Body of pancreas (tissue), 4 donors: Measurements from ENCODE around the gene DIAPH3. TPM values are rescaled to one million over a fixed set of nuclear protein-coding genes. Genes with fewer than 3 reads are reported as not detected.

ENCODE experiments used
- ATAC-seq: fragments of 150-250 bp; one replicate; pipeline ENCODE4 v1.9.1; 2016
- DNase-seq, 4 donors: peaks; one replicate each; pipeline ENCODE4 v3.0.0-alpha.2; 2019
- H3K27ac ChIP-seq, 4 donors: fragments of 200-600 bp; sonication (generic); 1 replicate in 3 of 4; 2 replicates in 1 of 4; pipeline versions ENCODE4 v1.5.1 to v1.6.1; 2016 to 2019; ENCODE audit warnings: mild to moderate bottlenecking in 1 of 4, mixed read lengths in 1 of 4, moderate library complexity in 1 of 4
- H3K27me3 ChIP-seq, 2 donors: fragments of 200-600 bp; sonication (generic); one replicate each; pipeline ENCODE4 v1.6.0; 2016; ENCODE audit warnings: mild to moderate bottlenecking in 1 of 2
- H3K36me3 ChIP-seq, 2 donors: fragments of 200-600 bp; sonication (generic); replicated peaks in 1 of 2; 2 replicates each; pipeline ENCODE4 v1.5.1; 2016; ENCODE audit warnings: low read depth in 2 of 2; ENCODE audit not compliant: insufficient read depth in 1 of 2
- H3K4me1 ChIP-seq: fragments of 200-600 bp; sonication (generic); one replicate; pipeline ENCODE4 v1.6.0; 2016
- H3K4me3 ChIP-seq, 2 donors: fragments of 200-600 bp; sonication (generic); 1 replicate in 1 of 2; 2 replicates in 1 of 2; pipeline ENCODE4 v1.5.1; 2016 to 2019
- H3K9me3 ChIP-seq, 3 donors: fragments of 200-600 bp; sonication (generic); 1 replicate in 2 of 3; 2 replicates in 1 of 3; pipeline ENCODE4 v1.5.1; 2016
- POLR2A ChIP-seq, 3 donors: fragments of 450-650 bp; IDR thresholded peaks; one replicate each; pipeline ENCODE4 v1.6.1; 2016; ENCODE audit warnings: antibody characterized with exemption in 3 of 3, mild to moderate bottlenecking in 2 of 3
- WGBS, 2 donors: methylation state at CpG; one replicate each; pipeline ENCODE4 v1.1.5; 2017; 5-methylcytosine and 5-hydroxymethylcytosine counted together
- intact Hi-C: fragments of 100-400 bp; cut with DNase I; formaldehyde crosslinking; loops from one replicate; pipeline ENCODE4 v1.15.1; 2023
- total RNA-seq, 2 donors: library from RNA; depleted of rRNA; stranded (reverse); fragments of >200 nt; gene quantifications; one replicate each; pipeline ENCODE4 v1.1.0, GENCODE V29; 2016
- TF ChIP-seq, protein P1 (sequence below), 7 experiments: fragments of 450-650 bp in 4 of 7; fragments of 200-600 bp in 3 of 7; sonication (generic) in 3 of 7; IDR thresholded peaks; one replicate each; pipeline ENCODE4 v1.5.1; 2016 to 2019; ENCODE audit warnings: antibody characterized with exemption in 7 of 7

DIAPH3 gene
- total RNA-seq, 2 donors from 2014 or later: 0.33 to 0.78 TPM

DNA sequence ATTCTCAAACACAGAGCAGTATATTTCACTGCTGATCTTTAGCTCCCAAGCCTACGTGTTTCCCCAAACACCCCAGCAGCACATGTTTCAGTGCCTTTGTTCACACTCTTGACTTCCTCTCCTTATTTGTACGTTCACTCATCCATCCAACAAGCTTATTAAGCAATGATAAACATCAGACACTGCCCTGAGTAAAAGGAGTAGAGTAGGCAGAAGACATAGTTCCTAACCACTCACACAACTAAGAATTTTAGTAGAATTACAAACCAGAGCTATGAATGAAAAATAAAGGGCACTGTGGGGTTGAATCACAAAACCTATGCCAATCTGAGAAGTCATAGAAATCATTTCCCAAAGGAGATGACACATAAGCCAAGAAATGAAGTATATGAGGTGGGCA, 213.5 kb downstream of the DIAPH3 start:
- H3K4me1 ChIP-seq: no peaks in the 10 kb centered on the region
- intact Hi-C loops: no loop called here
- H3K9me3 ChIP-seq: no peaks in the 10 kb centered on the region
- no peak overlapping the region for H3K4me3 ChIP-seq
- no peaks in the 10 kb centered on the region for H3K36me3 ChIP-seq
- 95 to 96% methylated on average over 2 of the region's 2 CpGs for WGBS, 2 donors
- DNase-seq (no peak), ATAC-seq (no peak)
- TF ChIP-seq POLR2A (IDR thresholded peaks at IDR 0.05): no peak
- TF ChIP-seq, protein P1, sequence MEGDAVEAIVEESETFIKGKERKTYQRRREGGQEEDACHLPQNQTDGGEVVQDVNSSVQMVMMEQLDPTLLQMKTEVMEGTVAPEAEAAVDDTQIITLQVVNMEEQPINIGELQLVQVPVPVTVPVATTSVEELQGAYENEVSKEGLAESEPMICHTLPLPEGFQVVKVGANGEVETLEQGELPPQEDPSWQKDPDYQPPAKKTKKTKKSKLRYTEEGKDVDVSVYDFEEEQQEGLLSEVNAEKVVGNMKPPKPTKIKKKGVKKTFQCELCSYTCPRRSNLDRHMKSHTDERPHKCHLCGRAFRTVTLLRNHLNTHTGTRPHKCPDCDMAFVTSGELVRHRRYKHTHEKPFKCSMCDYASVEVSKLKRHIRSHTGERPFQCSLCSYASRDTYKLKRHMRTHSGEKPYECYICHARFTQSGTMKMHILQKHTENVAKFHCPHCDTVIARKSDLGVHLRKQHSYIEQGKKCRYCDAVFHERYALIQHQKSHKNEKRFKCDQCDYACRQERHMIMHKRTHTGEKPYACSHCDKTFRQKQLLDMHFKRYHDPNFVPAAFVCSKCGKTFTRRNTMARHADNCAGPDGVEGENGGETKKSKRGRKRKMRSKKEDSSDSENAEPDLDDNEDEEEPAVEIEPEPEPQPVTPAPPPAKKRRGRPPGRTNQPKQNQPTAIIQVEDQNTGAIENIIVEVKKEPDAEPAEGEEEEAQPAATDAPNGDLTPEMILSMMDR (IDR thresholded peaks at IDR 0.05): no peak
- no peaks in the 10 kb centered on the region for H3K27me3 ChIP-seq
- no peak overlapping the region for H3K27ac ChIP-seq

DNA sequence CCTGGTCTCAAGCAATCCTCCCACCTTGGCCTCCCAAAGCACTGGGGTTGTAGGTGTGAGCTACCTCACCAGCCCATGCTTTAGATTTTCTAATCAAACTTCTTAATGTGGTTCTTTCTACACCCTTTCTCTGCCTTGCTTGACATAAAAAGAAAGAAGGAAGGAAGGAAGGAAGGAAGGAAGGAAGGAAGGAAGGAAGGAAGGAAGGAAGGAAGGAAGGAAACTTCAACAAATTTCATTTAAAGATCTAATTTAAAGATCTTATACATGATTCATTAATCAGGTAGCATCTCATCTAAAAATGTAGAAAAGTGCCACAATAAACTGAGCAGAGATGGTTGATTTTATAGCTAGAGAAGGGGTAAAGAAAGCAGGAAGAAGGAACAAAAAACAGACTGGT, 215.0 kb downstream of the DIAPH3 start:
- Histone ChIP-seq H3K4me3 (no peak overlapping the region), H3K27me3 (no peaks in the 10 kb centered on the region), H3K4me1 (no peaks in the 10 kb centered on the region), H3K9me3 (no peaks in the 10 kb centered on the region), H3K27ac (no peak overlapping the region), H3K36me3 (no peaks in the 10 kb centered on the region)
- DNase-seq: no peak
- TF ChIP-seq, protein P1 (IDR thresholded peaks at IDR 0.05): no peak
- no peak for TF ChIP-seq POLR2A (IDR thresholded peaks at IDR 0.05)
- ATAC-seq: no peak
- intact Hi-C loops: no loop called here

DNA sequence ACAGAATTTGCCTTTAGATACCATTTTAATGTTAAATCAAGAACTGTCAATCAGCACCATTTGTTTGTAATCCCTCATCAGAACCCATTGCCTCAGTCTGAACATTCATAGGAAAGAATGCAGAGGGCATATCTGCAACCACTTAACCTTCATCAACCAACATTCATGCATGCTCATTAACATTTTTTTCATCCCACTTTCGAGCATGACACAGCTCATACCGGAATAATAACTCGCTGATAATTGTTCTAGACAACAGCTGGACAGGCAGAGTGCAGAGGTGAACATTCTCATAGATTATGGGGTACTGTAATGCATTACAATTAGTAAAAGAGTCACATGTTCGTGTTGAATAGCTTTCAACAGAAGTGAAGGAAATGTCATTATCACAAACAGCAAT, 216.8 kb downstream of the DIAPH3 start:
- Histone ChIP-seq H3K27ac (no peak overlapping the region), H3K4me3 (no peak overlapping the region), H3K4me1 (no peaks in the 10 kb centered on the region), H3K27me3 (no peaks in the 10 kb centered on the region), H3K36me3 (no peaks in the 10 kb centered on the region), H3K9me3 (no peaks in the 10 kb centered on the region)
- 71 to 80% methylated on average over 4 of the region's 4 CpGs for WGBS, 2 donors
- DNase-seq (no peak), ATAC-seq (no peak)
- intact Hi-C loops: no loop called here
- TF ChIP-seq, protein P1 (IDR thresholded peaks at IDR 0.05): no peak
- TF ChIP-seq POLR2A (IDR thresholded peaks at IDR 0.05): no peak

DNA sequence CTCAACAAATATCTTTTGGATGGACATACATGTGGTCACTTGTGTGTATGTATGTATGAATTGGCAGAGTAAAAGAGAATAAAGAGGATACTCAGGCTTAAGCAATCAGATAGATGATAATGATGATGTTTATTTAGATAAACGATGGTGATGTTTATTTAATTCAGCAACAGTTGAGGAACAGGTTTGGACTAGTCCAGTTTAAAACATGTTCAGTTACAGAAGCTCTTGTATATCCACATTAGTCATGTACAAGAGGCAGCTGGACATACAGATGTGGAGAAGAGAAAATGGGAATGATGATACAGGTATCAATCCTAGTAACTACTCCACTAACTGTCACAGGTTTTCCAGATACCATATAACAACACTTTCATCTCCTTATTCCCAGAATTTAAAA, 232.1 kb downstream of the DIAPH3 start:
- WGBS, 2 donors: 35 to 48% methylated on average over 1 of the region's 1 CpG
- no peaks in the 10 kb centered on the region for H3K27me3 ChIP-seq
- TF ChIP-seq POLR2A (IDR thresholded peaks at IDR 0.05): no peak
- TF ChIP-seq, protein P1 (IDR thresholded peaks at IDR 0.05): no peak

DNA sequence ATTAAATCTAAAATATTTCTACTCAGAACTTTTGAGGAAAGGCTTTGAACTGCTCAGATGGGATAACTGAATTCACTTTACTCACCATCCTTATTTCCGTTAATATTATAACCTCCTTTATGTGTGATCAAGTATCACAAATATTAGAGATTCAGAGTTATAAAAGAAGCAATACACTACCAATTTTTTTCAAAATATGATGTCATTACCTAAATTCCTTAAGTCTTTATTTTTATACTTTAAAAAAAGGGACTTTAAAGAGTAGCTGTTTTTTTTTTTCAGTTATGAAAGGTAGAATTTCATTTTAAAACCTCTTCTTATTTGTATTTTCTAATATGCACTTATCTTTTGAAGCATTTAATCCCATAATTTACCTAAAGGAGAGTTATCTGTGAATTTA, 239.5 kb downstream of the DIAPH3 start:
- Histone ChIP-seq H3K27me3 (no peaks in the 10 kb centered on the region), H3K27ac (no peak overlapping the region), H3K9me3 (no peaks in the 10 kb centered on the region), H3K4me1 (no peaks in the 10 kb centered on the region), H3K4me3 (no peak overlapping the region), H3K36me3 (no peaks in the 10 kb centered on the region)
- intact Hi-C loops: no loop called here
- DNase-seq (no peak), ATAC-seq (no peak)
- 88 to 89% methylated on average over 1 of the region's 1 CpG for WGBS, 2 donors
- no peak for TF ChIP-seq POLR2A (IDR thresholded peaks at IDR 0.05)
- TF ChIP-seq, protein P1 (IDR thresholded peaks at IDR 0.05): no peak

More for the DNA sequence above, 232.1 kb downstream of the DIAPH3 start:
- H3K27ac ChIP-seq: no peak overlapping the region
- H3K36me3 ChIP-seq: no peaks in the 10 kb centered on the region
- DNase-seq (no peak), ATAC-seq (no peak)
- H3K4me3 ChIP-seq: no peak overlapping the region
- H3K4me1 ChIP-seq: no peaks in the 10 kb centered on the region
- intact Hi-C loops: no loop called here
- H3K9me3 ChIP-seq: no peaks in the 10 kb centered on the region
